Ishikawa (cell line): ENCODE data around the gene MYL12B.

ENCODE experiments used
- CEBPB ChIP-seq: IDR thresholded peaks from 2 replicates; pipeline ENCODE4 v1.6.1; 2012
- CREB1 ChIP-seq: IDR thresholded peaks from 2 replicates; pipeline ENCODE4 v1.6.1; 2012; ENCODE audit warnings: low read depth
- EGR1 ChIP-seq: IDR thresholded peaks from 2 replicates; pipeline ENCODE4 v1.6.1; 2012
- EP300 ChIP-seq: IDR thresholded peaks from 2 replicates; pipeline ENCODE4 v1.6.1; 2012; ENCODE audit warnings: borderline replicate concordance
- NFIC ChIP-seq: IDR thresholded peaks from 2 replicates; pipeline ENCODE4 v1.6.1; 2012
- RAD21 ChIP-seq: IDR thresholded peaks from 2 replicates; pipeline ENCODE4 v1.6.1; 2012; ENCODE audit warnings: low read depth
- TCF12 ChIP-seq: IDR thresholded peaks from 2 replicates; pipeline ENCODE4 v1.6.1; 2012; ENCODE audit warnings: low read depth
- TEAD4 ChIP-seq: IDR thresholded peaks from 2 replicates; pipeline ENCODE4 v1.6.1; 2012
- YY1 ChIP-seq: IDR thresholded peaks from 2 replicates; pipeline ENCODE4 v1.6.1; 2012; ENCODE audit warnings: low read depth
- TF ChIP-seq, protein P1 (sequence below): IDR thresholded peaks from 2 replicates; pipeline ENCODE4 v1.6.1; 2012
- TF ChIP-seq, protein P2 (sequence below): IDR thresholded peaks from 2 replicates; pipeline ENCODE4 v1.6.1; 2012; ENCODE audit warnings: low read depth, mild to moderate bottlenecking

DNA sequence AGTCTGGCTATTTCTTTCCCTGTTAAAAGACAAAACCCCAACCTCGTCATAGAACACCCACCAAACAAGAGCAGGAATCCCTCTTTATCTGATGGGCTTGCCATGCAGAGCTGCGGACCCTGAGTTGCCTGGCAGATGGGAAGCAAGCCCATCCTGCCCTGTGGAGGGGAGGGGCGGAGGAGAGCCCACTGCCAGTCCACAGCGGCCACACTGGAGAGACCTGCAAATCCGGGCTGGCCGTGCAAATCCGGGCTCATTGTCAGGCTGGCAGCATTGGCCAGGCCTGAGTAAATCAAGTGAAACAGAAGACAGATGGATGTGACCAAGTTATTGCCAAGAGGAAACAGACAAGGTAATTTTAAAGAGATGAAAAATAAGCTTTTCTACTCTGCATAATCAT lies 22.0 kb downstream of the MYL12B start:
- TF ChIP-seq NFIC (no peak), EP300 (no peak), CREB1 (no peak), YY1 (no peak), TCF12 (no peak), EGR1 (no peak), CEBPB (no peak), TEAD4 (no peak), RAD21 (no peak)
- TF ChIP-seq, protein P1, sequence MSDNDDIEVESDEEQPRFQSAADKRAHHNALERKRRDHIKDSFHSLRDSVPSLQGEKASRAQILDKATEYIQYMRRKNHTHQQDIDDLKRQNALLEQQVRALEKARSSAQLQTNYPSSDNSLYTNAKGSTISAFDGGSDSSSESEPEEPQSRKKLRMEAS: no peak
- TF ChIP-seq, protein P2, sequence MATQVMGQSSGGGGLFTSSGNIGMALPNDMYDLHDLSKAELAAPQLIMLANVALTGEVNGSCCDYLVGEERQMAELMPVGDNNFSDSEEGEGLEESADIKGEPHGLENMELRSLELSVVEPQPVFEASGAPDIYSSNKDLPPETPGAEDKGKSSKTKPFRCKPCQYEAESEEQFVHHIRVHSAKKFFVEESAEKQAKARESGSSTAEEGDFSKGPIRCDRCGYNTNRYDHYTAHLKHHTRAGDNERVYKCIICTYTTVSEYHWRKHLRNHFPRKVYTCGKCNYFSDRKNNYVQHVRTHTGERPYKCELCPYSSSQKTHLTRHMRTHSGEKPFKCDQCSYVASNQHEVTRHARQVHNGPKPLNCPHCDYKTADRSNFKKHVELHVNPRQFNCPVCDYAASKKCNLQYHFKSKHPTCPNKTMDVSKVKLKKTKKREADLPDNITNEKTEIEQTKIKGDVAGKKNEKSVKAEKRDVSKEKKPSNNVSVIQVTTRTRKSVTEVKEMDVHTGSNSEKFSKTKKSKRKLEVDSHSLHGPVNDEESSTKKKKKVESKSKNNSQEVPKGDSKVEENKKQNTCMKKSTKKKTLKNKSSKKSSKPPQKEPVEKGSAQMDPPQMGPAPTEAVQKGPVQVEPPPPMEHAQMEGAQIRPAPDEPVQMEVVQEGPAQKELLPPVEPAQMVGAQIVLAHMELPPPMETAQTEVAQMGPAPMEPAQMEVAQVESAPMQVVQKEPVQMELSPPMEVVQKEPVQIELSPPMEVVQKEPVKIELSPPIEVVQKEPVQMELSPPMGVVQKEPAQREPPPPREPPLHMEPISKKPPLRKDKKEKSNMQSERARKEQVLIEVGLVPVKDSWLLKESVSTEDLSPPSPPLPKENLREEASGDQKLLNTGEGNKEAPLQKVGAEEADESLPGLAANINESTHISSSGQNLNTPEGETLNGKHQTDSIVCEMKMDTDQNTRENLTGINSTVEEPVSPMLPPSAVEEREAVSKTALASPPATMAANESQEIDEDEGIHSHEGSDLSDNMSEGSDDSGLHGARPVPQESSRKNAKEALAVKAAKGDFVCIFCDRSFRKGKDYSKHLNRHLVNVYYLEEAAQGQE: no peak
